Activated gamma-delta T cell (primary cell): ENCODE data around the gene FAM168B.
A peak's percentile ranks its signal among the peaks of the same experiment; 100 is the strongest.

Experiments used
- DNase-seq: peaks from one replicate; lab custom pipeline; 2025; lab: John Stamatoyannopoulos, UW

Gene FAM168B

GRCh38 chr2:131039908-131040660 is 53.2 kb downstream of the FAM168B start:
- peak; percentile 18 for DNase-seq

DNA sequence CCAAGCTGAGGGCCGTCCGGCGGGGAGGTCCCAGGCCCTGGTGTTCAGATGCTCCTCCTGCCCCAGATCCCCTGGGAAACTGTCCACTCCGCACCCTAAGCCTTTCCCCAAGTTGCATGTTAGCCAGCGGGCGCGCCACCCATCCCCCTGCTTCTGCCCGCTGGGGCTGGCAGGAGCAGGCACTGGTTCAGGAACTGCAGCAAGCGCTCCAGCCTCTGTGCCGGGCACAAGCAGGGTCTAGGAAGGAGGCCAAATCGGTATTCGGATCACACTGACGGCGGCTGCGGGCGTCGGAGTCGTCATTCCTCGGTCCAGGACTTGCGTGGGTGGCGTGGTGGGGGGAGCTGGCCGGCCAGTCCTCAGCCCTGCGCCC is 53.7 kb downstream of the FAM168B start:
- DNase-seq = no peak

DNA sequence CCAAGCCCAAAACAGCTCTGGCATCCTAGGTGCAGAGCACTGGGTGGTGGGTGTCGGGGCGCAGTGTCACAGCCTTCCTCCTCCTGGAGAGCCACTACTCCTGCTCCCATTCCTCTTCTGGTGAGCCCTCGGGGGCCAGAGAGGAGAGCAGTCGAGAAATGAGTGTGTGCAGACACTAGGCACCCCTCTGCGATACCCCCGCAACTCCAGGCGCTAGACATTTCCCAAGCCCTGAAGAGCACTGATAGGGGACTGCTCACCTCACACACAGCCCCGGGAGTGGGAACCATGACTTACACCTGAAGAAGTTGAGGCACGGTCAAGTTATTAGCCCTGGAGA is 54.2 kb downstream of the FAM168B start:
- DNase-seq = no peak

DNA sequence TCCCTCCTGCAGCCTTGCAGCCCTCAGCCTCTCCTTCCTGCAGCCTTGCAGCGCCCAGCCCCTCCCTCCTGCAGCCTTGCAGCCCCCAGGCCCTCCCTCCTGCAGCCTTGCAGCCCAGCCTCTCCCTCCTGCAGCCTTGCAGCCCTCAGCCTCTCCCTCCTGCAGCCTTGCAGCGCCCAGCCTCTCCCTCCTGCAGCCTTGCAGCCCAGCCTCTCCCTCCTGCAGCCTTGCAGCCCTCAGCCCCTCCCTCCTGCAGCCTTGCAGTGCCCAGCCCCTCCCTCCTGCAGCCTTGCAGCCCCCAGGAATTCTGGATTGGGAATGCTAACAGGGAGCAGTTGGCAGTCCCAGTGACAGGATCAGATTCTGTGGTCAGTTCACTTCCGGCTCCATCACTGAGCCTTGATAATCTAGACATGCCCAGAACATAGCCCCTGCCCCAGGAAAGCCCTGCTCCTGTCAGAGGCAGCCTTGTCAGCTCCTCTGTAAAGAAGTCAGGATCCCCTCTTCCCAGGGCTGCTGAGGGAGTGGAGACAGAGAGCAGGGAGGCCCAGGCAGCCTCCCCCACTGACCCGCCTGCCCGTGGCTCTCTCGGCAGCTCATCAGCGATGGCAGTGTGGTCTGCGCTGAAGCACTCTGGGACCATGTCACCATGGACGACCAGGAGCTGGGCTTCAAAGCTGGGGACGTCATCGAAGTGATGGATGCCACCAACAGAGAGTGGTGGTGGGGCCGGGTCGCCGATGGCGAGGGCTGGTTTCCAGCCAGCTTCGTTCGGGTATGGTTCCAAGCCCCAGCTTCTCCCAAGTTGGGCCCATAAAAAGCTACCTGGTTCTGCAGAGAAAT is 54.8 kb downstream of the FAM168B start:
- no peak for DNase-seq

DNA sequence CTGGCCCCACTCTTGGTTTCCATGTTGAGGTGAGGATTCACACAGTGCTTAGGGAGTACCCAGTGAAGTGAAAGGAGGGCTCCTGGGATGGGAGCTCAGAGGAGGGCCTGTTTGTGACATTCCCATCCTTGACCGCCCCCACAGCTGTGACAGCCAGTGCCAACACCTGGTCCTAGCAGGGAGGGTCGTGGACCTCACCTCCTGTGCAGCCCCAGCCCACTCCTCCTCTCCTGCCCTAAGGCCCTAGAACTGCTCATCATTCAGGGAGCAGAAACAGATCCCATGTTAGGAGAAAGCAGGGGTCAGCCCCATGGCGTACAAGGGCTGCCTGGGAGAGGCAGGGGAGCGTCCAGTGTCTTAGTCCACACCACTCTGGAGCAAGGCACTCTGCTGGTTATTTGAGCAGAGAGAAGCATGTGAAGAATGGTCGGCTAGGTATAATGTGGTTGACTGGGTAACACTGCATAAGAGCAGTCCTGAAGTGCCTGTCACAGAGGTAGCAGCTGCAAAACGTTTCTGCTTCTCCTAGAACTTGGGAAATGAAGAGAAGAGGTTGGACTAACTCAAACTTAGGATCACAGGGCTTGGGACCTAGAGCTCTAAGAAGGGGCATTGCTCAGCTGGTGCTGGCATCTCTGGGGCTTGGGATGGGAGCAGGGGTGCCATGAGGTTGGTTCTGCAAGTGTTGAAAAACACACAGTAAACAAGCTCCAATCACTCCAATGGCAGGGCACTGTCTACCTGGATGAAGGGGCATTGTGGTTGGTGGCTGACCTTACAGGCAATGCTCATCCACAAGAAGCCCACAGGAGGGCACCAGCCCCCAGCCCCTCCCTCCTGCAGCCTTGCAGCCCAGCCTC is 55.6 kb downstream of the FAM168B start:
- no peak for DNase-seq

- DNase-seq = no peak
Measured at GRCh38 chr2:131036696-131037397, 56.4 kb downstream of the FAM168B start.

- no peak for DNase-seq
Measured at GRCh38 chr2:131036269-131036668, 57.0 kb downstream of the FAM168B start.

DNA sequence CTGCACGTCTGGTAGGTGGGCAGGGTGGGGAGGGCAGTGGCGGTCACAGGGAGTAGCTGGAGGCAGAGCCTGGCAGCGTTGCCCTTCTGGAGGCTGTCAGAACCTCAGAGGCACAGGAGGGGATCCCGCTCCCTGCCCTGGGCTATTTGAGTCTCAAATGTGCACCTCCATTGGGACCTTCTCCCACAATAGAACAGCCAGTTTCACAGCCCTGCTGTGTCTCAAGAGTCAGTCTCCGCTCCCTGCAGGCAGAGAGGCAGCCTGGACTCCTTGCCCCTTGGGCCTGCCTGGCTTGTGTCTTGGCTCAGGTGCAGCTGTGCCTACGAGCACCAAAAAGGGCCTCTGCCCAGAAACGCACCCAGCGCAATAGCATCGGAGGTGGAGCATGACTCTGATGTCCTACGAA is 57.4 kb downstream of the FAM168B start:
- DNase-seq = no peak

- DNase-seq = no peak
Measured at GRCh38 chr2:131035112-131035825, 58.0 kb downstream of the FAM168B start.

- no peak for DNase-seq
Measured at GRCh38 chr2:131034122-131035051, 58.9 kb downstream of the FAM168B start.

GRCh38 chr2:131033786-131034121 is 59.5 kb downstream of the FAM168B start:
- no peak for DNase-seq

DNA sequence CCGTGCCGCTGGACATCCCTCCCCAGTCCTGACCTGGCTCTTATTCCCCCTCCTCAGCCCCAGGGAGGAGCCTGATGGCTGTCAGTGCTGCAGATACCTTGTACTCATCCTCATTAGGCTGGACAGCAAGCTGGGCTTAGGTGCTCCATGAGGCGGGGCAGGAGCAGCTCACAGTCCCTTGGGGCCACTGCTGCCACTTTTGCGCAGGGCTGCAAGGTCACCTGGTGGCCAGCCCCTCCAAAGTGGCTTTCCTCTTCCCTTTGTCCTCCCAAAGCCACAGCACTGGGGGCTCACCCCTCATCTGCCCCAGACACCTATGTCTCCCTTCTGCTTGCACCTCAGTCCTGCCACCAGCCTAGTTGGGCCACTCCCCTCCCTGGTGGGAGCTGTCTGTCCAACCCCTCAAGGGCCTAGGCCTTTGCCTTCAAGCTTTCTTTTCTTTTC is 60.8 kb downstream of the FAM168B start:
- no peak for DNase-seq

DNA sequence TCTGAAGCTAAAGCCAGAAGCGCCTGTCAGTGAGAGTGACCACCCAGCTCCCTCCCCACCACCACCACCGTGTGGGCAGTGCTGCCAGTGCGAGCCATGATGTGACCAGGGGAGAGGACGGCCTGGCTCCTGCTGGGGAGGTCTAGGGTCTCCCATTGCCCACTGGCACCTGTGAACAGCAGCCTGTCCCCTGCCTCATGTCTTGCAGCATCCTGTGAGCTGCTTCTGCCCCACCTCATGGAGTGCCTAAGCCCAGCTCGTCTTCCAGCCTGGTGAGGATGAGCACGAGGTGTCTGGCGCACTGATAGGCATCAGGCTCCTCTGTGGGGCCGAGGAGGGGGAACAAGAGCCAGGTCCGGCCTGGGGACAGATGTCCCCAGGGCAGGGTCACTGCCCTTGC is 61.4 kb downstream of the FAM168B start:
- no peak for DNase-seq

- no peak for DNase-seq
Measured at GRCh38 chr2:131031431-131031841, 61.8 kb downstream of the FAM168B start.

DNA sequence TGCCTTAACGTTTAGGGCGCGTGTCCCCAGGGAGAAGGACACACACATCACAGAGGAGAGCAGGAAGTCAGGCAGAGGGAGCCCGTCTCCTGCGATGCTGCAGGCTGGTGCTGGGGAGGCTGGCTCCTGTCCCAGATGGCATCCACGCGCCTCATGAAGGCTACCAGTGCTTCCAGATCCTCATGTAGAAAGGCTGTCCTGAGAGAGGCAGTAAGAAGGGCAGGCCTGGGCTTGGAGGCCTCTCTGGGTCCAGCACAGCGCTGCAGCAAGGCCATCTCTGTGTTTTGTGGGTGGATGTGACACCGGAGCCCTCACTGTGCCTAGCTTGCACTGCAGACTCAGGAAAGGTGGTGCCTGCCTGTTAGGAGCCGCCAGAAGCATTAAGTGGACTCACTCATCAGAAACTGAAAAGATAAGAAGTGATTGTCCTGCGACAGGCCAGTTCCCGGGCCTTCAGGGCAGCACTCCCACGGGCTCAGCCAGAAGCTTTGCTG is 62.7 kb downstream of the FAM168B start:
- no peak for DNase-seq

DNA sequence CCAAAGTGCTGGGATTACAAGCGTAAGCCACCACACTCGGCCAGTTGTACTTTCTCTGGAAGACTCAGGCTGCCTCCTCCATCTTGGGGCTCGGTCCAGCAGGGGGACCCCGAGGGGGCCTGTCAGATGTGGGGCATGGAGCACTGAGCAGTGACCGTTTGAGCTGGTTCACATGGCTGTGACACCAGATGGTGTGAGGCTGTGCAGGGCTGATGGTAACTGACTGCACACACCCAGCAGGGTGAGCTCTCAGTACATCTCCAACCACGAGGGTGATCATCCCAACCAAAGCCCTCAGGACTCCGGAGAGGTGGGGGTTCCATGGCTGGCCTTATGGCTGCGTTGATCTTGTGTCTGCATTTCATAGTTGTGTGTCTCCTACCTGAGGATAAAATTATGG is 63.4 kb downstream of the FAM168B start:
- no peak for DNase-seq

DNA sequence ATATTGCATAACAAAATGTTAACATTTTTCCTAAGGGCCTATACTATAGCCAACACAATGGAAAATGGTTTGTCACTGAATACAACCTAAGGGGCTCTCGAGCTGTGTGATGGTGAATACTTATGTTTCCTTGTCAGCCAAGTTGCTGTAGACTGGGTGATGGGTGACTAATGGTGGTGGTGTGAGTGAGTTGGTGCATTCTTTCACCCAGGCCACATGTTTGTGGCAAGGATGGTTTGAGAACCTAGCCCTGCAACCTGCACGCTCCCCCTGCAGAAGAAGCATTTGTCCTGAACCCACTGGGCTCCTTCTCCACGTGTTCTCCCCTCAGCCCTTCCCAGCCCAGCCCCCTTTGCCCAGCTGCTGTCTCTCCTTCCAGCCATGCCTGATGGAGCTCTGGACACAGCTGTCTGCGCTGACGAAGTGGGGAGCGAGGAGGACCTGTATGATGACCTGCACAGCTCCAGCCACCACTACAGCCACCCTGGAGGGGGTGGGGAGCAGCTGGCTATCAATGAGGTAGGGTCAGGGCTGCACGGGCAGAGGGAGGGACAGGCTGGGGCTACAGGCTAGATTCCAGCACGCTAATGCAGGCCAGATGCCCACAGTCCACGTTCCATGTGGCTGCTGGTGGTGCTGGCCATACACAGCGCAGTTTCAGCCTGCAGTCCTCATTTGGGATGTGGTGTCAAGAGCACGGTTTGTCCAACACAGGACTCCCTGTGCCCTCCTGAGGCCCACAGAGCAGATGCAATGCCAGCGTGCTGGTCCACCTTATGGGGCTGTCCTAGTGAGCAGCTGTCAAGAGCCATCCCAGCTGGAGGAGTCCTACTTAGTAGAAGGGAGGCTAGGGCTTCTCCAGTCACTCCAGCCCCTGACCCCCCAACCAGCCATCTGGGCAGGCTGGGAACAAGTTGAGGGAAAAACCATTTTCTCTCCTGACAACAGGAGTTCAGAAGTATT is 65.4 kb downstream of the FAM168B start:
- DNase-seq = no peak

DNA sequence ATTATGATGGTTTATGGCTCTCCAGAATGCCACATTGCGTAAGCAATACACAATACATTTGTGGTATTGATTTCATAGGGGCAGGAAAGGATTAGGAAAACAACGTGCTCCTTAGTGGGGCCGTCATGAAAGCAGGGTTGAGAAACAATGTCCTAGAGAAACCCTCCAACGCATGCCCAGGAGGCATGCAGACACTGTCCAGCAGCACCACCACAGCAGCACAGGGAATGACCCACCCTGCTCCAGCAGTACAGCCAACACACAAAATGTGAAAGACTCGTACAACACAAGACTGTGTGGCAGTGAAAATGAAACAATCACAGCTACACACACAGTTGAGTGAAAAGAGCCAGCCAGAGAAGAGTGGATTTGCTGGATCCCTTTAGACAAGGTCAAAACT is 66.3 kb downstream of the FAM168B start:
- no peak for DNase-seq

DNA sequence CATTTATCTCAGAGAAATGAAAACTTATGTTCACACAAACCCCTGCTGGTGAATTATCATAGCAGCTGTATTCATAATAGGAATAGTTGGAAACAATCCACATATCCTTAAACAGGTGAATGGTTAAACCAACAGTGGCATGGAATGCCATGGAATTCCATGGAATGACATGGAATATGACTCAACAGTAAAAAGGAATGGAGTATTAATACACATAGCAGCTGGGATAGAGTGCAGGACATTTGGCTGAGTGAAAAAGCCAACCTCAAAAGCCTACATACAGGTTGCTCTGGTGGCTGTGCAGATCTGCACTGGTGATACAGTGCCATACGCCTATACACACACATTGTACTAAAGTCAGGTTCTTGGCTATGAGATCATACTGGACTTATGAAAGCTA is 69.5 kb downstream of the FAM168B start:
- no peak for DNase-seq
